PC-9 (cell line): ENCODE results near the gene SCGB3A2. TPM values are rescaled to one million over a fixed set of nuclear protein-coding genes. Genes with fewer than 3 reads are reported as not detected.

Source experiments
- BruUV-seq: library from RNA; stranded (reverse); fragments of 400-500 nt; replicated peaks from 2 replicates; lab custom pipeline; 2021; lab: Mats Ljungman, UMichigan
- CTCF ChIA-PET: fragments of 300-600 bp; sonication (Branson Sonifier 250); formaldehyde crosslinking; loops from one replicate; lab custom pipeline; 2022; ENCODE audit warnings: antibody characterized with exemption; lab: Charles Lee
- POLR2A ChIA-PET: fragments of 300-600 bp; sonication (Branson Sonifier 250); formaldehyde crosslinking; loops from one replicate; lab custom pipeline; 2022; ENCODE audit warnings: antibody characterized with exemption; ENCODE audit not compliant: unreplicated experiment; lab: Charles Lee
- DNase-seq, 2 experiments: peaks; one replicate each; pipeline versions ENCODE4 v3.0.0 to v3.0.0-alpha.2; 2015 to 2022; ENCODE audit warnings: mixed read lengths in 1 of 2
- H2AFZ ChIP-seq: fragments of 200-600 bp; sonication (generic); 2 replicates; pipeline ENCODE4 v1.8.1; 2017; ENCODE audit warnings: antibody characterized with exemption
- H3F3A ChIP-seq: fragments of 200-600 bp; sonication (generic); 2 replicates; pipeline ENCODE4 v1.8.1; 2017; ENCODE audit warnings: antibody characterized with exemption, mild to moderate bottlenecking, low read depth; ENCODE audit not compliant: insufficient read depth
- H3K27ac ChIP-seq: fragments of 200-600 bp; sonication (generic); 2 replicates; pipeline ENCODE4 v1.6.1; 2016; ENCODE audit warnings: mixed run types
- H3K27me3 ChIP-seq: fragments of 200-600 bp; sonication (generic); 2 replicates; pipeline ENCODE4 v1.6.1; 2016; ENCODE audit warnings: low read depth, mixed run types; ENCODE audit not compliant: insufficient read depth
- H3K36me3 ChIP-seq: fragments of 200-600 bp; sonication (generic); 2 replicates; pipeline ENCODE4 v1.6.1; 2016; ENCODE audit warnings: low read depth, mixed run types
- H3K4me1 ChIP-seq: fragments of 200-600 bp; sonication (generic); replicated peaks from 2 replicates; pipeline ENCODE4 v1.6.1; 2016; ENCODE audit warnings: mixed run types; ENCODE audit not compliant: insufficient read depth
- H3K4me2 ChIP-seq: fragments of 200-600 bp; sonication (generic); 2 replicates; pipeline ENCODE4 v1.6.1; 2017; ENCODE audit warnings: mixed run types
- H3K4me3 ChIP-seq: fragments of 200-600 bp; sonication (generic); 2 replicates; pipeline ENCODE4 v1.6.1; 2016; ENCODE audit warnings: mixed run types
- H3K79me2 ChIP-seq: fragments of 200-600 bp; sonication (generic); 2 replicates; pipeline ENCODE4 v1.6.1; 2017; ENCODE audit warnings: low read depth, mixed run types
- H3K9me2 ChIP-seq: fragments of 200-600 bp; sonication (generic); 2 replicates; pipeline ENCODE4 v1.8.1; 2017; ENCODE audit warnings: mild to moderate bottlenecking; ENCODE audit not compliant: insufficient read depth
- H3K9me3 ChIP-seq: fragments of 200-600 bp; sonication (generic); 2 replicates; pipeline ENCODE4 v1.8.1; 2016; ENCODE audit warnings: low read depth; ENCODE audit not compliant: insufficient read depth
- H4K20me1 ChIP-seq: fragments of 200-600 bp; sonication (generic); 2 replicates; pipeline ENCODE4 v1.8.1; 2017; ENCODE audit not compliant: insufficient read depth
- EZH2 ChIP-seq: fragments of 200-600 bp; sonication (generic); IDR thresholded peaks from 2 replicates; pipeline ENCODE4 v1.8.0; 2017; ENCODE audit warnings: antibody characterized with exemption, low read depth
- intact Hi-C: fragments of 100-400 bp; cut with micrococcal nuclease; formaldehyde crosslinking; loops from one replicate; pipeline ENCODE4 v1.10.0; 2022; ENCODE audit not compliant: unreplicated experiment
- total RNA-seq: library from RNA; stranded (reverse); gene quantifications from 2 replicates; pipeline ENCODE4 v1.2.3, GENCODE V29; 2021
- TF ChIP-seq, protein P1 (sequence below): fragments of 200-600 bp; sonication (generic); conservative IDR thresholded peaks from 2 replicates; pipeline ENCODE4 v1.6.1; 2017; ENCODE audit warnings: mixed run types, antibody characterized with exemption, mild to moderate bottlenecking, moderate library complexity

SCGB3A2 gene
- total RNA-seq, 1 experiment from 2014 or later: not detected

- Histone ChIP-seq H3K36me3 (no peaks in the 10 kb centered on the region), H4K20me1 (no peaks in the 10 kb centered on the region), H3K27me3 (no peaks in the 10 kb centered on the region), H3K4me1 (no peaks in the 10 kb centered on the region), H3K9me2 (no peaks in the 10 kb centered on the region), H3K4me3 (no peak overlapping the region), H3K4me2 (no peak overlapping the region), H2AFZ (no peak overlapping the region), H3K79me2 (no peaks in the 10 kb centered on the region), H3K9me3 (no peaks in the 10 kb centered on the region), H3K27ac (no peak overlapping the region), H3F3A (no peaks in the 10 kb centered on the region)
- TF ChIP-seq EZH2: no peak
- TF ChIP-seq, protein P1, sequence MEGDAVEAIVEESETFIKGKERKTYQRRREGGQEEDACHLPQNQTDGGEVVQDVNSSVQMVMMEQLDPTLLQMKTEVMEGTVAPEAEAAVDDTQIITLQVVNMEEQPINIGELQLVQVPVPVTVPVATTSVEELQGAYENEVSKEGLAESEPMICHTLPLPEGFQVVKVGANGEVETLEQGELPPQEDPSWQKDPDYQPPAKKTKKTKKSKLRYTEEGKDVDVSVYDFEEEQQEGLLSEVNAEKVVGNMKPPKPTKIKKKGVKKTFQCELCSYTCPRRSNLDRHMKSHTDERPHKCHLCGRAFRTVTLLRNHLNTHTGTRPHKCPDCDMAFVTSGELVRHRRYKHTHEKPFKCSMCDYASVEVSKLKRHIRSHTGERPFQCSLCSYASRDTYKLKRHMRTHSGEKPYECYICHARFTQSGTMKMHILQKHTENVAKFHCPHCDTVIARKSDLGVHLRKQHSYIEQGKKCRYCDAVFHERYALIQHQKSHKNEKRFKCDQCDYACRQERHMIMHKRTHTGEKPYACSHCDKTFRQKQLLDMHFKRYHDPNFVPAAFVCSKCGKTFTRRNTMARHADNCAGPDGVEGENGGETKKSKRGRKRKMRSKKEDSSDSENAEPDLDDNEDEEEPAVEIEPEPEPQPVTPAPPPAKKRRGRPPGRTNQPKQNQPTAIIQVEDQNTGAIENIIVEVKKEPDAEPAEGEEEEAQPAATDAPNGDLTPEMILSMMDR: no peak
- ChIA-PET CTCF (no interaction called here), POLR2A (no interaction called here)
- no peak for DNase-seq
- no TSS peak for BruUV-seq
- intact Hi-C loops: loop anchor here (5.0 kb wide), 3 partner anchors 262 to 322 kb away; no protein-coding TSS in a partner anchor
Measured at GRCh38 chr5:147855774-147856069, 22.8 kb upstream of the SCGB3A2 start.

- H3F3A ChIP-seq: no peaks in the 10 kb centered on the region
- H3K4me1 ChIP-seq: no peaks in the 10 kb centered on the region
- no peaks in the 10 kb centered on the region for H3K79me2 ChIP-seq
- H3K27me3 ChIP-seq: no peaks in the 10 kb centered on the region
- H3K4me3 ChIP-seq: no peak overlapping the region
- H2AFZ ChIP-seq: no peak overlapping the region
- ChIA-PET CTCF (no interaction called here), POLR2A (no interaction called here)
- no peaks in the 10 kb centered on the region for H3K9me2 ChIP-seq
- no peak for DNase-seq
- H3K4me2 ChIP-seq: no peak overlapping the region
- H4K20me1 ChIP-seq: no peaks in the 10 kb centered on the region
- BruUV-seq: no TSS peak
- H3K36me3 ChIP-seq: no peaks in the 10 kb centered on the region
- no peaks in the 10 kb centered on the region for H3K9me3 ChIP-seq
- intact Hi-C loops: loop anchor here (1.0 to 5.0 kb wide), 7 partner anchors 30 to 872 kb away; no protein-coding TSS in a partner anchor
- no peak overlapping the region for H3K27ac ChIP-seq
- TF ChIP-seq, protein P1: no peak
- TF ChIP-seq EZH2: no peak
Measured at GRCh38 chr5:147856801-147857200, 21.7 kb upstream of the SCGB3A2 start.

GRCh38 chr5:147857302-147858129 is 21.0 kb upstream of the SCGB3A2 start:
- Histone ChIP-seq H4K20me1 (no peaks in the 10 kb centered on the region), H3K4me2 (no peak overlapping the region), H3K9me2 (no peaks in the 10 kb centered on the region), H3K79me2 (no peaks in the 10 kb centered on the region), H3K27ac (no peak overlapping the region), H3K4me3 (no peak overlapping the region), H2AFZ (no peak overlapping the region), H3K36me3 (no peaks in the 10 kb centered on the region), H3K27me3 (no peaks in the 10 kb centered on the region), H3F3A (no peaks in the 10 kb centered on the region), H3K4me1 (no peaks in the 10 kb centered on the region), H3K9me3 (no peaks in the 10 kb centered on the region)
- DNase-seq: peak; percentile 39 to 51
- TF ChIP-seq EZH2: no peak
- TF ChIP-seq, protein P1: peak; percentile 89
- ChIA-PET CTCF (interaction anchor here (0.6 to 1.2 kb wide), 7 partner anchors 13 to 1525 kb away, joined by 3 to 6 read pairs (median 3); no protein-coding TSS in a partner anchor), POLR2A (interaction anchor here (0.7 kb wide), 1 partner anchor 241 kb away, joined by 10 read pairs; no protein-coding TSS in a partner anchor)
- BruUV-seq: no TSS peak
- intact Hi-C loops: loop anchor here (1.0 to 5.0 kb wide), 7 partner anchors 30 to 872 kb away; no protein-coding TSS in a partner anchor
